GM23338 (cell line): ENCODE data around the gene CBFA2T2. TPM values are rescaled to one million over a fixed set of nuclear protein-coding genes. Genes with fewer than 3 reads are reported as not detected.

Experiments used
- ATAC-seq: fragments of 200-7000 bp; cut with Tn5 transposase; 3 replicates; pipeline ENCODE4 v1.9.1; 2020
- DNase-seq: peaks from one replicate; pipeline ENCODE4 v3.0.0-alpha.2; 2015; ENCODE audit warnings: low spot score
- H2AFZ ChIP-seq: fragments of 200-600 bp; sonication (generic); 2 replicates; pipeline ENCODE4 v1.8.0; 2016; ENCODE audit warnings: antibody characterized with exemption, mild to moderate bottlenecking, moderate library complexity
- H3F3A ChIP-seq: fragments of 200-600 bp; sonication (generic); replicated peaks from 2 replicates; pipeline ENCODE4 v1.8.0; 2017; ENCODE audit warnings: antibody characterized with exemption, mixed run types, low read depth
- H3K27ac ChIP-seq: fragments of 200-600 bp; sonication (generic); 2 replicates; pipeline ENCODE4 v1.6.1; 2016; ENCODE audit warnings: low read depth
- H3K27me3 ChIP-seq: fragments of 200-600 bp; sonication (generic); 2 replicates; pipeline ENCODE4 v1.8.0; 2016; ENCODE audit warnings: mild to moderate bottlenecking, mixed run types, moderate library complexity; ENCODE audit not compliant: insufficient read depth
- H3K36me3 ChIP-seq: fragments of 200-600 bp; sonication (generic); 2 replicates; pipeline ENCODE4 v1.8.0; 2016; ENCODE audit warnings: mild to moderate bottlenecking; ENCODE audit not compliant: insufficient read depth
- H3K4me1 ChIP-seq: fragments of 200-600 bp; sonication (generic); 2 replicates; pipeline ENCODE4 v1.8.0; 2016; ENCODE audit warnings: mild to moderate bottlenecking, moderate library complexity; ENCODE audit not compliant: insufficient read depth
- H3K4me2 ChIP-seq: fragments of 200-600 bp; sonication (generic); 2 replicates; pipeline ENCODE4 v1.7.1; 2017; ENCODE audit warnings: mixed run types
- H3K4me3 ChIP-seq: fragments of 200-600 bp; sonication (generic); 2 replicates; pipeline ENCODE4 v1.6.1; 2016; ENCODE audit warnings: mixed run types
- H3K79me2 ChIP-seq: fragments of 200-600 bp; sonication (generic); replicated peaks from 2 replicates; pipeline ENCODE4 v1.8.0; 2017; ENCODE audit warnings: mild to moderate bottlenecking; ENCODE audit not compliant: insufficient read depth
- H3K9me2 ChIP-seq: fragments of 200-600 bp; sonication (generic); 2 replicates; pipeline ENCODE4 v1.8.0; 2017; ENCODE audit not compliant: insufficient read depth
- H4K20me1 ChIP-seq: fragments of 200-600 bp; sonication (generic); replicated peaks from 2 replicates; pipeline ENCODE4 v1.8.0; 2017; ENCODE audit warnings: mild to moderate bottlenecking; ENCODE audit not compliant: insufficient read depth
- H3K27ac Mint-ChIP-seq: 2 replicates; pipeline ENCODE4 v1.8.0; 2020; ENCODE audit warnings: inconsistent platforms, mild to moderate bottlenecking, moderate library complexity, mixed read lengths
- H3K27me3 Mint-ChIP-seq: 3 replicates; pipeline ENCODE4 v1.8.0; 2022; ENCODE audit warnings: low read depth, mild to moderate bottlenecking, moderate library complexity, mixed read lengths, inconsistent platforms; ENCODE audit not compliant: insufficient read depth, poor library complexity
- H3K36me3 Mint-ChIP-seq: 3 replicates; pipeline ENCODE4 v1.8.0; 2021; ENCODE audit warnings: low read depth, mild to moderate bottlenecking, inconsistent platforms, moderate library complexity, mixed read lengths
- H3K4me1 Mint-ChIP-seq: 3 replicates; pipeline ENCODE4 v1.8.0; 2020; ENCODE audit warnings: mild to moderate bottlenecking, inconsistent platforms, mixed read lengths
- H3K4me3 Mint-ChIP-seq: 3 replicates; pipeline ENCODE4 v1.8.0; 2021; ENCODE audit warnings: moderate library complexity, mild to moderate bottlenecking, inconsistent platforms, mixed read lengths
- H3K9me3 Mint-ChIP-seq: 3 replicates; pipeline ENCODE4 v1.8.0; 2020; ENCODE audit warnings: moderate library complexity, mild to moderate bottlenecking, inconsistent platforms, mixed read lengths
- ETS1 ChIP-seq: IDR thresholded peaks from 2 replicates; pipeline ENCODE4 v1.6.1; 2016; ENCODE audit warnings: antibody characterized with exemption
- EZH2 ChIP-seq: fragments of 200-600 bp; sonication (generic); IDR thresholded peaks from one replicate; pipeline ENCODE4 v1.8.0; 2017; ENCODE audit warnings: antibody characterized with exemption, mild to moderate bottlenecking, low read depth; ENCODE audit not compliant: unreplicated experiment
- EZH2phosphoT487 ChIP-seq: fragments of 200-600 bp; sonication (generic); IDR thresholded peaks from one replicate; pipeline ENCODE4 v1.8.1; 2018; ENCODE audit warnings: antibody characterized with exemption; ENCODE audit not compliant: unreplicated experiment
- JUNB ChIP-seq: IDR thresholded peaks from one replicate; pipeline ENCODE4 v1.6.1; 2016; ENCODE audit warnings: antibody characterized with exemption; ENCODE audit not compliant: unreplicated experiment
- NANOG ChIP-seq: IDR thresholded peaks from 2 replicates; pipeline ENCODE4 v1.6.1; 2016; ENCODE audit warnings: antibody characterized with exemption, borderline replicate concordance
- POLR2AphosphoS5 ChIP-seq: IDR thresholded peaks from 2 replicates; pipeline ENCODE4 v1.6.1; 2016; ENCODE audit warnings: antibody characterized with exemption, low read depth
- REST ChIP-seq: IDR thresholded peaks from one replicate; pipeline ENCODE4 v1.6.1; 2018; ENCODE audit warnings: antibody characterized with exemption; ENCODE audit not compliant: unreplicated experiment
- STAT1 ChIP-seq: IDR thresholded peaks from one replicate; pipeline ENCODE4 v1.6.1; 2016; ENCODE audit warnings: antibody characterized with exemption; ENCODE audit not compliant: unreplicated experiment
- ZNF114 ChIP-seq: fragments of 250-450 bp; sonication (Bioruptor Pico); IDR thresholded peaks from 2 replicates; pipeline ENCODE4 v1.5.0; 2020; ENCODE audit warnings: mild to moderate bottlenecking, moderate library complexity
- polyA plus RNA-seq: library from polyadenylated mRNA; unstranded; fragments of >200 nt; fragmentation: Nextera tagmentation; extraction: Ambion mirVana; gene quantifications from 2 replicates; pipeline ENCODE4 v1.2.1, GENCODE V29; 2016
- total RNA-seq: library from RNA; depleted of rRNA; stranded (reverse); fragments of >200 nt; shearing (Covaris generic); gene quantifications from 2 replicates; pipeline ENCODE4 v1.2.3, GENCODE V29; 2014
- TF ChIP-seq, protein P1 (sequence below), 2 experiments: fragments of 200-600 bp in 1 of 2; sonication (generic) in 1 of 2; conservative IDR thresholded peaks; 2 replicates each; pipeline versions ENCODE4 v1.5.1 to v1.6.1; 2016 to 2017; ENCODE audit warnings: antibody characterized with exemption in 2 of 2, low read depth in 2 of 2, mild to moderate bottlenecking in 2 of 2, moderate library complexity in 1 of 2
- TF ChIP-seq, protein P2 (sequence below): fragments of 250-450 bp; sonication (Bioruptor Pico); IDR thresholded peaks from 2 replicates; pipeline ENCODE4 v1.5.0; 2020; ENCODE audit warnings: mild to moderate bottlenecking, moderate library complexity

The CBFA2T2 gene
- total and polyA plus RNA-seq, 2 experiments from 2014 or later = 12.7 to 15.8 TPM

GRCh38 chr20:33640287-33640686 lies 150.4 kb downstream of the CBFA2T2 start (continued):
- TF ChIP-seq REST (no peak), STAT1 (no peak), EZH2 (no peak), NANOG (no peak), ETS1 (no peak), ZNF114 (no peak), EZH2phosphoT487 (no peak), JUNB (no peak)
- TF ChIP-seq, protein P1, sequence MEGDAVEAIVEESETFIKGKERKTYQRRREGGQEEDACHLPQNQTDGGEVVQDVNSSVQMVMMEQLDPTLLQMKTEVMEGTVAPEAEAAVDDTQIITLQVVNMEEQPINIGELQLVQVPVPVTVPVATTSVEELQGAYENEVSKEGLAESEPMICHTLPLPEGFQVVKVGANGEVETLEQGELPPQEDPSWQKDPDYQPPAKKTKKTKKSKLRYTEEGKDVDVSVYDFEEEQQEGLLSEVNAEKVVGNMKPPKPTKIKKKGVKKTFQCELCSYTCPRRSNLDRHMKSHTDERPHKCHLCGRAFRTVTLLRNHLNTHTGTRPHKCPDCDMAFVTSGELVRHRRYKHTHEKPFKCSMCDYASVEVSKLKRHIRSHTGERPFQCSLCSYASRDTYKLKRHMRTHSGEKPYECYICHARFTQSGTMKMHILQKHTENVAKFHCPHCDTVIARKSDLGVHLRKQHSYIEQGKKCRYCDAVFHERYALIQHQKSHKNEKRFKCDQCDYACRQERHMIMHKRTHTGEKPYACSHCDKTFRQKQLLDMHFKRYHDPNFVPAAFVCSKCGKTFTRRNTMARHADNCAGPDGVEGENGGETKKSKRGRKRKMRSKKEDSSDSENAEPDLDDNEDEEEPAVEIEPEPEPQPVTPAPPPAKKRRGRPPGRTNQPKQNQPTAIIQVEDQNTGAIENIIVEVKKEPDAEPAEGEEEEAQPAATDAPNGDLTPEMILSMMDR (conservative IDR thresholded peaks at IDR 0.05; ENCODE audit: low read depth in 2 of 2) = no peak

- Histone ChIP-seq H3K4me2 (no peak overlapping the region), H3K4me3 (no peak overlapping the region), H3K4me1 (no peaks in the 10 kb centered on the region; the same call in 1 of the 2 replicates), H3K79me2 (no peaks in the 10 kb centered on the region), H3K9me2 (no peaks in the 10 kb centered on the region), H3F3A (no peaks in the 10 kb centered on the region), H4K20me1 (peaks cover 3% of the 10 kb centered on the region; the same call in 1 of the 2 replicates), H3K36me3 (no peaks in the 10 kb centered on the region), H2AFZ (no peak overlapping the region), H3K27ac (no peak overlapping the region), H3K27me3 (no peaks in the 10 kb centered on the region)
- Mint-ChIP-seq H3K27me3 (peaks cover 3% of the 10 kb centered on the region), H3K4me3 (no peak overlapping the region), H3K4me1 (peaks cover 5% of the 10 kb centered on the region; the same call in 2 of the 3 replicates), H3K27ac (no peak overlapping the region), H3K36me3 (peaks cover 19% of the 10 kb centered on the region), H3K9me3 (no peaks in the 10 kb centered on the region)
- ATAC-seq = no peak
- no peak for DNase-seq
- no peak for TF ChIP-seq ETS1
- TF ChIP-seq POLR2AphosphoS5 = no peak
- TF ChIP-seq, protein P2, sequence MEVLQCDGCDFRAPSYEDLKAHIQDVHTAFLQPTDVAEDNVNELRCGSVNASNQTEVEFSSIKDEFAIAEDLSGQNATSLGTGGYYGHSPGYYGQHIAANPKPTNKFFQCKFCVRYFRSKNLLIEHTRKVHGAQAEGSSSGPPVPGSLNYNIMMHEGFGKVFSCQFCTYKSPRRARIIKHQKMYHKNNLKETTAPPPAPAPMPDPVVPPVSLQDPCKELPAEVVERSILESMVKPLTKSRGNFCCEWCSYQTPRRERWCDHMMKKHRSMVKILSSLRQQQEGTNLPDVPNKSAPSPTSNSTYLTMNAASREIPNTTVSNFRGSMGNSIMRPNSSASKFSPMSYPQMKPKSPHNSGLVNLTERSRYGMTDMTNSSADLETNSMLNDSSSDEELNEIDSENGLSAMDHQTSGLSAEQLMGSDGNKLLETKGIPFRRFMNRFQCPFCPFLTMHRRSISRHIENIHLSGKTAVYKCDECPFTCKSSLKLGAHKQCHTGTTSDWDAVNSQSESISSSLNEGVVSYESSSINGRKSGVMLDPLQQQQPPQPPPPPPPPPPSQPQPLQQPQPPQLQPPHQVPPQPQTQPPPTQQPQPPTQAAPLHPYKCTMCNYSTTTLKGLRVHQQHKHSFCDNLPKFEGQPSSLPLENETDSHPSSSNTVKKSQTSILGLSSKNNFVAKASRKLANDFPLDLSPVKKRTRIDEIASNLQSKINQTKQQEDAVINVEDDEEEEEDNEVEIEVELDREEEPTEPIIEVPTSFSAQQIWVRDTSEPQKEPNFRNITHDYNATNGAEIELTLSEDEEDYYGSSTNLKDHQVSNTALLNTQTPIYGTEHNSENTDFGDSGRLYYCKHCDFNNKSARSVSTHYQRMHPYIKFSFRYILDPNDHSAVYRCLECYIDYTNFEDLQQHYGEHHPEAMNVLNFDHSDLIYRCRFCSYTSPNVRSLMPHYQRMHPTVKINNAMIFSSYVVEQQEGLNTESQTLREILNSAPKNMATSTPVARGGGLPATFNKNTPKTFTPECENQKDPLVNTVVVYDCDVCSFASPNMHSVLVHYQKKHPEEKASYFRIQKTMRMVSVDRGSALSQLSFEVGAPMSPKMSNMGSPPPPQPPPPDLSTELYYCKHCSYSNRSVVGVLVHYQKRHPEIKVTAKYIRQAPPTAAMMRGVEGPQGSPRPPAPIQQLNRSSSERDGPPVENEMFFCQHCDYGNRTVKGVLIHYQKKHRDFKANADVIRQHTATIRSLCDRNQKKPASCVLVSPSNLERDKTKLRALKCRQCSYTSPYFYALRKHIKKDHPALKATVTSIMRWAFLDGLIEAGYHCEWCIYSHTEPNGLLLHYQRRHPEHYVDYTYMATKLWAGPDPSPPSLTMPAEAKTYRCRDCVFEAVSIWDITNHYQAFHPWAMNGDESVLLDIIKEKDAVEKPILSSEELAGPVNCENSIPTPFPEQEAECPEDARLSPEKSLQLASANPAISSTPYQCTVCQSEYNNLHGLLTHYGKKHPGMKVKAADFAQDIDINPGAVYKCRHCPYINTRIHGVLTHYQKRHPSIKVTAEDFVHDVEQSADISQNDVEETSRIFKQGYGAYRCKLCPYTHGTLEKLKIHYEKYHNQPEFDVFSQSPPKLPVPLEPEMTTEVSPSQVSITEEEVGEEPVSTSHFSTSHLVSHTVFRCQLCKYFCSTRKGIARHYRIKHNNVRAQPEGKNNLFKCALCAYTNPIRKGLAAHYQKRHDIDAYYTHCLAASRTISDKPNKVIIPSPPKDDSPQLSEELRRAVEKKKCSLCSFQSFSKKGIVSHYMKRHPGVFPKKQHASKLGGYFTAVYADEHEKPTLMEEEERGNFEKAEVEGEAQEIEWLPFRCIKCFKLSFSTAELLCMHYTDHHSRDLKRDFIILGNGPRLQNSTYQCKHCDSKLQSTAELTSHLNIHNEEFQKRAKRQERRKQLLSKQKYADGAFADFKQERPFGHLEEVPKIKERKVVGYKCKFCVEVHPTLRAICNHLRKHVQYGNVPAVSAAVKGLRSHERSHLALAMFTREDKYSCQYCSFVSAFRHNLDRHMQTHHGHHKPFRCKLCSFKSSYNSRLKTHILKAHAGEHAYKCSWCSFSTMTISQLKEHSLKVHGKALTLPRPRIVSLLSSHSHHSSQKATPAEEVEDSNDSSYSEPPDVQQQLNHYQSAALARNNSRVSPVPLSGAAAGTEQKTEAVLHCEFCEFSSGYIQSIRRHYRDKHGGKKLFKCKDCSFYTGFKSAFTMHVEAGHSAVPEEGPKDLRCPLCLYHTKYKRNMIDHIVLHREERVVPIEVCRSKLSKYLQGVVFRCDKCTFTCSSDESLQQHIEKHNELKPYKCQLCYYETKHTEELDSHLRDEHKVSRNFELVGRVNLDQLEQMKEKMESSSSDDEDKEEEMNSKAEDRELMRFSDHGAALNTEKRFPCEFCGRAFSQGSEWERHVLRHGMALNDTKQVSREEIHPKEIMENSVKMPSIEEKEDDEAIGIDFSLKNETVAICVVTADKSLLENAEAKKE (CRISPR knock-in tag) = no peak
These were observed 154.6 kb downstream of the CBFA2T2 start for GRCh38 chr20:33644313-33645071.
